GM23338 (cell line): ENCODE data around the gene CCDC187. TPM values are rescaled to one million over a fixed set of nuclear protein-coding genes. Genes with fewer than 3 reads are reported as not detected.

Experiments
- ATAC-seq: fragments of 200-7000 bp; cut with Tn5 transposase; 3 replicates; pipeline ENCODE4 v1.9.1; 2020
- DNase-seq: peaks from one replicate; pipeline ENCODE4 v3.0.0-alpha.2; 2015; ENCODE audit warnings: low spot score
- H2AFZ ChIP-seq: fragments of 200-600 bp; sonication (generic); 2 replicates; pipeline ENCODE4 v1.8.0; 2016; ENCODE audit warnings: antibody characterized with exemption, mild to moderate bottlenecking, moderate library complexity
- H3F3A ChIP-seq: fragments of 200-600 bp; sonication (generic); replicated peaks from 2 replicates; pipeline ENCODE4 v1.8.0; 2017; ENCODE audit warnings: antibody characterized with exemption, mixed run types, low read depth
- H3K27ac ChIP-seq: fragments of 200-600 bp; sonication (generic); 2 replicates; pipeline ENCODE4 v1.6.1; 2016; ENCODE audit warnings: low read depth
- H3K27me3 ChIP-seq: fragments of 200-600 bp; sonication (generic); 2 replicates; pipeline ENCODE4 v1.8.0; 2016; ENCODE audit warnings: mild to moderate bottlenecking, mixed run types, moderate library complexity; ENCODE audit not compliant: insufficient read depth
- H3K36me3 ChIP-seq: fragments of 200-600 bp; sonication (generic); 2 replicates; pipeline ENCODE4 v1.8.0; 2016; ENCODE audit warnings: mild to moderate bottlenecking; ENCODE audit not compliant: insufficient read depth
- H3K4me1 ChIP-seq: fragments of 200-600 bp; sonication (generic); 2 replicates; pipeline ENCODE4 v1.8.0; 2016; ENCODE audit warnings: mild to moderate bottlenecking, moderate library complexity; ENCODE audit not compliant: insufficient read depth
- H3K4me2 ChIP-seq: fragments of 200-600 bp; sonication (generic); 2 replicates; pipeline ENCODE4 v1.7.1; 2017; ENCODE audit warnings: mixed run types
- H3K4me3 ChIP-seq: fragments of 200-600 bp; sonication (generic); 2 replicates; pipeline ENCODE4 v1.6.1; 2016; ENCODE audit warnings: mixed run types
- H3K79me2 ChIP-seq: fragments of 200-600 bp; sonication (generic); replicated peaks from 2 replicates; pipeline ENCODE4 v1.8.0; 2017; ENCODE audit warnings: mild to moderate bottlenecking; ENCODE audit not compliant: insufficient read depth
- H3K9me2 ChIP-seq: fragments of 200-600 bp; sonication (generic); 2 replicates; pipeline ENCODE4 v1.8.0; 2017; ENCODE audit not compliant: insufficient read depth
- H4K20me1 ChIP-seq: fragments of 200-600 bp; sonication (generic); replicated peaks from 2 replicates; pipeline ENCODE4 v1.8.0; 2017; ENCODE audit warnings: mild to moderate bottlenecking; ENCODE audit not compliant: insufficient read depth
- H3K27ac Mint-ChIP-seq: 2 replicates; pipeline ENCODE4 v1.8.0; 2020; ENCODE audit warnings: inconsistent platforms, mild to moderate bottlenecking, moderate library complexity, mixed read lengths
- H3K27me3 Mint-ChIP-seq: 3 replicates; pipeline ENCODE4 v1.8.0; 2022; ENCODE audit warnings: low read depth, mild to moderate bottlenecking, moderate library complexity, mixed read lengths, inconsistent platforms; ENCODE audit not compliant: insufficient read depth, poor library complexity
- H3K36me3 Mint-ChIP-seq: 3 replicates; pipeline ENCODE4 v1.8.0; 2021; ENCODE audit warnings: low read depth, mild to moderate bottlenecking, inconsistent platforms, moderate library complexity, mixed read lengths
- H3K4me1 Mint-ChIP-seq: 3 replicates; pipeline ENCODE4 v1.8.0; 2020; ENCODE audit warnings: mild to moderate bottlenecking, inconsistent platforms, mixed read lengths
- H3K4me3 Mint-ChIP-seq: 3 replicates; pipeline ENCODE4 v1.8.0; 2021; ENCODE audit warnings: moderate library complexity, mild to moderate bottlenecking, inconsistent platforms, mixed read lengths
- H3K9me3 Mint-ChIP-seq: 3 replicates; pipeline ENCODE4 v1.8.0; 2020; ENCODE audit warnings: moderate library complexity, mild to moderate bottlenecking, inconsistent platforms, mixed read lengths
- JUNB ChIP-seq: IDR thresholded peaks from one replicate; pipeline ENCODE4 v1.6.1; 2016; ENCODE audit warnings: antibody characterized with exemption; ENCODE audit not compliant: unreplicated experiment
- NANOG ChIP-seq: IDR thresholded peaks from 2 replicates; pipeline ENCODE4 v1.6.1; 2016; ENCODE audit warnings: antibody characterized with exemption, borderline replicate concordance
- POLR2AphosphoS5 ChIP-seq: IDR thresholded peaks from 2 replicates; pipeline ENCODE4 v1.6.1; 2016; ENCODE audit warnings: antibody characterized with exemption, low read depth
- ZNF331 ChIP-seq: fragments of 250-450 bp; sonication (Bioruptor Pico); IDR thresholded peaks from 2 replicates; pipeline ENCODE4 v1.5.0; 2020; ENCODE audit warnings: low read depth, mild to moderate bottlenecking, moderate library complexity
- polyA plus RNA-seq: library from polyadenylated mRNA; unstranded; fragments of >200 nt; fragmentation: Nextera tagmentation; extraction: Ambion mirVana; gene quantifications from 2 replicates; pipeline ENCODE4 v1.2.1, GENCODE V29; 2016
- total RNA-seq: library from RNA; depleted of rRNA; stranded (reverse); fragments of >200 nt; shearing (Covaris generic); gene quantifications from 2 replicates; pipeline ENCODE4 v1.2.3, GENCODE V29; 2014
- TF ChIP-seq, protein P1 (sequence below): IDR thresholded peaks from one replicate; pipeline ENCODE4 v1.6.1; 2018; ENCODE audit warnings: antibody characterized with exemption; ENCODE audit not compliant: unreplicated experiment
- TF ChIP-seq, protein P2 (sequence below): IDR thresholded peaks from 2 replicates; pipeline ENCODE4 v1.6.1; 2016; ENCODE audit warnings: antibody characterized with exemption
- TF ChIP-seq, protein P3 (sequence below), 2 experiments: fragments of 200-600 bp in 1 of 2; sonication (generic) in 1 of 2; conservative IDR thresholded peaks; 2 replicates each; pipeline versions ENCODE4 v1.5.1 to v1.6.1; 2016 to 2017; ENCODE audit warnings: antibody characterized with exemption in 2 of 2, low read depth in 2 of 2, mild to moderate bottlenecking in 2 of 2, moderate library complexity in 1 of 2

Gene CCDC187
- total and polyA plus RNA-seq, 2 experiments from 2014 or later, result 0.14 TPM; not detected in 1

DNA sequence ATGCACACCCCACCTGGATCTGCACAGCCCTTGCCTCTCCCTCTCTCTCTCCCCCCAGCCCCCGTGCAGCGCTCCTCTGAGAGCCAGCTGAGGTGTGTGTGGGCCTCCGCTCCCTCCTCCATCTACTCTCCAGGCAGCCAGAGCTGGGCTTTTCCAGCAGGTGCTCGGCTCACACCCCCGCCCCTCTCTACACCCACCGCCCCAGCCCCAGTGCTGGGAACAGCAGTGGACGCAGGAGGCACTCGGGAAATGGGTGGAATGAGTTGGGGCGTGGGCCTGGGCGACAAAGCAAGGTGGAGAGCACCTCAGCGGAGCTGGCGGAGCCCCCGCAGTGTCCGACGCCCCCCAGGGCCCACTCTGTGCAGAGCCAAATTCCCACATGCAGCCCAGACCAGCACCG, 85.6 kb downstream of the CCDC187 start (continued):
- TF ChIP-seq, protein P1, sequence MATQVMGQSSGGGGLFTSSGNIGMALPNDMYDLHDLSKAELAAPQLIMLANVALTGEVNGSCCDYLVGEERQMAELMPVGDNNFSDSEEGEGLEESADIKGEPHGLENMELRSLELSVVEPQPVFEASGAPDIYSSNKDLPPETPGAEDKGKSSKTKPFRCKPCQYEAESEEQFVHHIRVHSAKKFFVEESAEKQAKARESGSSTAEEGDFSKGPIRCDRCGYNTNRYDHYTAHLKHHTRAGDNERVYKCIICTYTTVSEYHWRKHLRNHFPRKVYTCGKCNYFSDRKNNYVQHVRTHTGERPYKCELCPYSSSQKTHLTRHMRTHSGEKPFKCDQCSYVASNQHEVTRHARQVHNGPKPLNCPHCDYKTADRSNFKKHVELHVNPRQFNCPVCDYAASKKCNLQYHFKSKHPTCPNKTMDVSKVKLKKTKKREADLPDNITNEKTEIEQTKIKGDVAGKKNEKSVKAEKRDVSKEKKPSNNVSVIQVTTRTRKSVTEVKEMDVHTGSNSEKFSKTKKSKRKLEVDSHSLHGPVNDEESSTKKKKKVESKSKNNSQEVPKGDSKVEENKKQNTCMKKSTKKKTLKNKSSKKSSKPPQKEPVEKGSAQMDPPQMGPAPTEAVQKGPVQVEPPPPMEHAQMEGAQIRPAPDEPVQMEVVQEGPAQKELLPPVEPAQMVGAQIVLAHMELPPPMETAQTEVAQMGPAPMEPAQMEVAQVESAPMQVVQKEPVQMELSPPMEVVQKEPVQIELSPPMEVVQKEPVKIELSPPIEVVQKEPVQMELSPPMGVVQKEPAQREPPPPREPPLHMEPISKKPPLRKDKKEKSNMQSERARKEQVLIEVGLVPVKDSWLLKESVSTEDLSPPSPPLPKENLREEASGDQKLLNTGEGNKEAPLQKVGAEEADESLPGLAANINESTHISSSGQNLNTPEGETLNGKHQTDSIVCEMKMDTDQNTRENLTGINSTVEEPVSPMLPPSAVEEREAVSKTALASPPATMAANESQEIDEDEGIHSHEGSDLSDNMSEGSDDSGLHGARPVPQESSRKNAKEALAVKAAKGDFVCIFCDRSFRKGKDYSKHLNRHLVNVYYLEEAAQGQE, result no peak
- TF ChIP-seq, protein P2, sequence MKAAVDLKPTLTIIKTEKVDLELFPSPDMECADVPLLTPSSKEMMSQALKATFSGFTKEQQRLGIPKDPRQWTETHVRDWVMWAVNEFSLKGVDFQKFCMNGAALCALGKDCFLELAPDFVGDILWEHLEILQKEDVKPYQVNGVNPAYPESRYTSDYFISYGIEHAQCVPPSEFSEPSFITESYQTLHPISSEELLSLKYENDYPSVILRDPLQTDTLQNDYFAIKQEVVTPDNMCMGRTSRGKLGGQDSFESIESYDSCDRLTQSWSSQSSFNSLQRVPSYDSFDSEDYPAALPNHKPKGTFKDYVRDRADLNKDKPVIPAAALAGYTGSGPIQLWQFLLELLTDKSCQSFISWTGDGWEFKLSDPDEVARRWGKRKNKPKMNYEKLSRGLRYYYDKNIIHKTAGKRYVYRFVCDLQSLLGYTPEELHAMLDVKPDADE, result no peak

DNA sequence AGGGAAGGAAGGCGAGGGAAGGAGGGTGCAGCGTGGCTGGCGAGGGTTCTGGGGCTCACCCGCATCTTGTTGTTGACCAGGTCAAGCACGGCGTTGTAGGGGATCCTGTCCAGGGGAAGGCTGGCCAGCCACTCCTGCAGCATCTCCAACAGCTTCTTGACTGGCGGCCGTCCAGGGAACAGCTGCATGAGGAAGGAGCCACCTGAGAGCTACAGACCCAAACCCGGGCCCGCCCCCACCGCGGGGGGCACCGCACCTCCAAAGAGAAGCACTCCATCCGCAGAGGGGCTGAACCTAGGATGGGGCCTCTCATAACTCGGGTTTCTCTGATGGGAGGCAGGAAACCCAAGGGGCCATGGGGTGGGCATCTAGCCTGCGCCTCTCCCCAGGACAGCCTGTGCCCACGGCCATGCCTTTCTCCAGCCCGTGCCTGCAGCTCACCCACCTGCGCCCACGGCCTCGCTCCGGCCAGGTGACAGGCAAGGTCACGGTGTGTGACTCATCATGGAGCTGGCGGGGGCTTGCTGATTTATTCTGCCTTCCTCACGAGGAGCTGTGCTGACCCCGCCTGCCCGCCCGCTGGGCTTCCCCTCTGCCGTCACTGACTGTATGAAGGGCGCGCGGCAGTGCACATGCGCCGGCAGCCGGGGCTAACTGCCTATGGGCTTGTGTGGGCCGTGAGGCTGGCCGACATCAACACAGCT, 87.2 kb downstream of the CCDC187 start:
- H3K4me2 ChIP-seq, result no peak overlapping the region
- no peak overlapping the region for H3K27ac ChIP-seq
- no peaks in the 10 kb centered on the region for H3K4me1 ChIP-seq
- H3K36me3 ChIP-seq, result no peaks in the 10 kb centered on the region; the same call in 1 of the 2 replicates
- ATAC-seq, result peak; percentile 65
- H3K4me3 ChIP-seq, result no peak overlapping the region
- peaks cover 3% of the 10 kb centered on the region for H4K20me1 ChIP-seq
- peaks cover 56% of the 10 kb centered on the region for H3K36me3 Mint-ChIP-seq
- no peaks in the 10 kb centered on the region for H3K4me1 Mint-ChIP-seq
- H3K27me3 Mint-ChIP-seq, result peaks cover 5% of the 10 kb centered on the region
- no peak for DNase-seq
- no peak overlapping the region for H3K4me3 Mint-ChIP-seq
- H3K79me2 ChIP-seq, result peaks cover 16% of the 10 kb centered on the region
- no peak for TF ChIP-seq NANOG
- TF ChIP-seq, protein P3, sequence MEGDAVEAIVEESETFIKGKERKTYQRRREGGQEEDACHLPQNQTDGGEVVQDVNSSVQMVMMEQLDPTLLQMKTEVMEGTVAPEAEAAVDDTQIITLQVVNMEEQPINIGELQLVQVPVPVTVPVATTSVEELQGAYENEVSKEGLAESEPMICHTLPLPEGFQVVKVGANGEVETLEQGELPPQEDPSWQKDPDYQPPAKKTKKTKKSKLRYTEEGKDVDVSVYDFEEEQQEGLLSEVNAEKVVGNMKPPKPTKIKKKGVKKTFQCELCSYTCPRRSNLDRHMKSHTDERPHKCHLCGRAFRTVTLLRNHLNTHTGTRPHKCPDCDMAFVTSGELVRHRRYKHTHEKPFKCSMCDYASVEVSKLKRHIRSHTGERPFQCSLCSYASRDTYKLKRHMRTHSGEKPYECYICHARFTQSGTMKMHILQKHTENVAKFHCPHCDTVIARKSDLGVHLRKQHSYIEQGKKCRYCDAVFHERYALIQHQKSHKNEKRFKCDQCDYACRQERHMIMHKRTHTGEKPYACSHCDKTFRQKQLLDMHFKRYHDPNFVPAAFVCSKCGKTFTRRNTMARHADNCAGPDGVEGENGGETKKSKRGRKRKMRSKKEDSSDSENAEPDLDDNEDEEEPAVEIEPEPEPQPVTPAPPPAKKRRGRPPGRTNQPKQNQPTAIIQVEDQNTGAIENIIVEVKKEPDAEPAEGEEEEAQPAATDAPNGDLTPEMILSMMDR (conservative IDR thresholded peaks at IDR 0.05; ENCODE audit: low read depth in 2 of 2), result no peak
- no peak for TF ChIP-seq POLR2AphosphoS5
- no peak for TF ChIP-seq JUNB
- no peak for TF ChIP-seq ZNF331 (CRISPR knock-in tag)
- TF ChIP-seq, protein P1, result no peak
- H3K9me2 ChIP-seq, result no peaks in the 10 kb centered on the region
- H3K27ac Mint-ChIP-seq, result no peak overlapping the region
- H3K9me3 Mint-ChIP-seq, result no peaks in the 10 kb centered on the region
- H3F3A ChIP-seq, result no peaks in the 10 kb centered on the region
- no peaks in the 10 kb centered on the region for H3K27me3 ChIP-seq
- no peak overlapping the region for H2AFZ ChIP-seq
